HepG2 (cell line): ENCODE measurements around the gene GYS1. TPM values are rescaled to one million over a fixed set of nuclear protein-coding genes. Genes with fewer than 3 reads are reported as not detected.

Experiments used
- CEBPG ChIP-seq: IDR thresholded peaks from 2 replicates; pipeline ENCODE4 v1.6.1; 2016
- EHMT2 ChIP-seq: fragments of 200-600 bp; sonication (generic); IDR thresholded peaks from 2 replicates; pipeline ENCODE4 v1.7.0; 2017; ENCODE audit warnings: antibody characterized with exemption, low read depth, low read length, borderline replicate concordance
- FLYWCH1 ChIP-seq: sonication (generic); formaldehyde crosslinking; IDR thresholded peaks from 2 replicates; pipeline ENCODE4 v1.8.1; 2023; ENCODE audit warnings: mild to moderate bottlenecking, missing genetic modification reagents
- GMEB1 ChIP-seq: sonication (generic); formaldehyde crosslinking; IDR thresholded peaks from 2 replicates; pipeline ENCODE4 v1.5.1; 2020; ENCODE audit warnings: missing genetic modification reagents, mild to moderate bottlenecking, borderline replicate concordance
- KLF15 ChIP-seq: sonication (generic); formaldehyde crosslinking; IDR thresholded peaks from 2 replicates; pipeline ENCODE4 v1.8.1; 2023; ENCODE audit warnings: borderline replicate concordance, mild to moderate bottlenecking, inconsistent platforms, missing genetic modification reagents, mixed read lengths
- MTF2 ChIP-seq: sonication (generic); formaldehyde crosslinking; IDR thresholded peaks from 2 replicates; pipeline ENCODE4 v1.5.0; 2020; ENCODE audit warnings: missing genetic modification reagents, borderline replicate concordance
- SOX6 ChIP-seq, 2 experiments: fragments of 450-650 bp in 1 of 2; sonication (generic) in 1 of 2; formaldehyde crosslinking in 1 of 2; IDR thresholded peaks; 2 replicates each; pipeline versions ENCODE4 v1.4.0 to v1.6.1; 2017 to 2020; ENCODE audit warnings: antibody characterized with exemption in 1 of 2, mild to moderate bottlenecking in 1 of 2, missing genetic modification reagents in 1 of 2
- TAF1 ChIP-seq: sonication (generic); formaldehyde crosslinking; IDR thresholded peaks from 2 replicates; pipeline ENCODE4 v1.4.0; 2020; ENCODE audit warnings: missing genetic modification reagents
- XRCC5 ChIP-seq: fragments of 200-400 bp; formaldehyde crosslinking; optimal IDR thresholded peaks from 2 replicates; pipeline ENCODE3; 2017; ENCODE audit warnings: mild to moderate bottlenecking, low read length
- ZKSCAN8 ChIP-seq: IDR thresholded peaks from 2 replicates; pipeline ENCODE4 v1.6.1; 2016; ENCODE audit warnings: borderline replicate concordance, missing genetic modification reagents, missing compliant biosample characterization
- ZNF44 ChIP-seq: sonication (generic); formaldehyde crosslinking; IDR thresholded peaks from 2 replicates; pipeline ENCODE4 v1.5.1; 2020; ENCODE audit warnings: mild to moderate bottlenecking, missing genetic modification reagents
- polyA plus RNA-seq, 8 experiments: library from polyadenylated mRNA; depleted of rRNA in 3 of 8; stranded (reverse) in 7 of 8; unstranded in 1 of 8; fragments of >200 nt; fragmentation: Illumina TruSeq in 4 of 8; extraction: Trizol in 4 of 8; gene quantifications; 2 replicates each; pipeline versions ENCODE4 v1.2.1 to v1.2.3, GENCODE V29; 2011 to 2016; ENCODE audit warnings: low read depth in 4 of 8, missing spikeins in 1 of 8, mixed read lengths in 1 of 8; ENCODE audit not compliant: insufficient read depth in 1 of 8
- total RNA-seq, 5 experiments: library from RNA; depleted of rRNA; stranded (reverse); fragments of >200 nt; fragmentation: Illumina TruSeq; extraction: Trizol; gene quantifications; 2 replicates each; pipeline ENCODE4 v1.2.3, GENCODE V29; 2016; ENCODE audit warnings: low read depth in 1 of 5
- TF ChIP-seq, protein P1 (sequence below): sonication (generic); formaldehyde crosslinking; IDR thresholded peaks from 2 replicates; pipeline ENCODE4 v1.5.0; 2020; ENCODE audit warnings: mild to moderate bottlenecking, missing genetic modification reagents, borderline replicate concordance
- TF ChIP-seq, protein P2 (sequence below): IDR thresholded peaks from 2 replicates; pipeline ENCODE4 v1.6.1; 2018; ENCODE audit warnings: missing genetic modification reagents, mild to moderate bottlenecking, missing compliant biosample characterization
- TF ChIP-seq, protein P3 (sequence below), 2 experiments: fragments of 450-650 bp in 1 of 2; sonication (generic) in 1 of 2; formaldehyde crosslinking; IDR thresholded peaks; 2 replicates each; pipeline versions ENCODE4 v1.5.0 to v1.8.0; 2020 to 2022; ENCODE audit warnings: mild to moderate bottlenecking in 1 of 2, missing genetic modification reagents in 1 of 2
- TF ChIP-seq, protein P4 (sequence below): sonication (generic); formaldehyde crosslinking; IDR thresholded peaks from 2 replicates; pipeline ENCODE4 v1.4.0; 2020; ENCODE audit warnings: missing genetic modification reagents, borderline replicate concordance

The GYS1 gene
- total and polyA plus RNA-seq, 2 of the 13 experiments (the other 11 are each of a cell fraction or from before 2014, with no cell fraction given), result 18.4 to 42.1 TPM

GRCh38 chr19:48993175-48994034 is at the start of gene GYS1, which contains the start of gene RUVBL2 (continued):
- TF ChIP-seq, protein P1, sequence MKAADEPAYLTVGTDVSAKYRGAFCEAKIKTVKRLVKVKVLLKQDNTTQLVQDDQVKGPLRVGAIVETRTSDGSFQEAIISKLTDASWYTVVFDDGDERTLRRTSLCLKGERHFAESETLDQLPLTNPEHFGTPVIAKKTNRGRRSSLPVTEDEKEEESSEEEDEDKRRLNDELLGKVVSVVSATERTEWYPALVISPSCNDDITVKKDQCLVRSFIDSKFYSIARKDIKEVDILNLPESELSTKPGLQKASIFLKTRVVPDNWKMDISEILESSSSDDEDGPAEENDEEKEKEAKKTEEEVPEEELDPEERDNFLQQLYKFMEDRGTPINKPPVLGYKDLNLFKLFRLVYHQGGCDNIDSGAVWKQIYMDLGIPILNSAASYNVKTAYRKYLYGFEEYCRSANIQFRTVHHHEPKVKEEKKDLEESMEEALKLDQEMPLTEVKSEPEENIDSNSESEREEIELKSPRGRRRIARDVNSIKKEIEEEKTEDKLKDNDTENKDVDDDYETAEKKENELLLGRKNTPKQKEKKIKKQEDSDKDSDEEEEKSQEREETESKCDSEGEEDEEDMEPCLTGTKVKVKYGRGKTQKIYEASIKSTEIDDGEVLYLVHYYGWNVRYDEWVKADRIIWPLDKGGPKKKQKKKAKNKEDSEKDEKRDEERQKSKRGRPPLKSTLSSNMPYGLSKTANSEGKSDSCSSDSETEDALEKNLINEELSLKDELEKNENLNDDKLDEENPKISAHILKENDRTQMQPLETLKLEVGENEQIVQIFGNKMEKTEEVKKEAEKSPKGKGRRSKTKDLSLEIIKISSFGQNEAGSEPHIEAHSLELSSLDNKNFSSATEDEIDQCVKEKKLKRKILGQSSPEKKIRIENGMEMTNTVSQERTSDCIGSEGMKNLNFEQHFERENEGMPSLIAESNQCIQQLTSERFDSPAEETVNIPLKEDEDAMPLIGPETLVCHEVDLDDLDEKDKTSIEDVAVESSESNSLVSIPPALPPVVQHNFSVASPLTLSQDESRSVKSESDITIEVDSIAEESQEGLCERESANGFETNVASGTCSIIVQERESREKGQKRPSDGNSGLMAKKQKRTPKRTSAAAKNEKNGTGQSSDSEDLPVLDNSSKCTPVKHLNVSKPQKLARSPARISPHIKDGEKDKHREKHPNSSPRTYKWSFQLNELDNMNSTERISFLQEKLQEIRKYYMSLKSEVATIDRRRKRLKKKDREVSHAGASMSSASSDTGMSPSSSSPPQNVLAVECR, result peak; percentile 82
- TF ChIP-seq ZKSCAN8 (CRISPR knock-in tag) (0 out of 2 replicates have a peak, but pooled peaks have one; percentile 62), EHMT2 (peak; percentile 21; the same call in 1 of the 2 replicates), GMEB1 (CRISPR knock-in tag) (peak; percentile 70), CEBPG (peak; percentile 79), SOX6 (IDR thresholded peaks at IDR 0.05) (no peak), SOX6 (CRISPR knock-in tag; IDR thresholded peaks at IDR 0.05) (0 out of 2 replicates have a peak, but pooled peaks have one; percentile 35), ZNF44 (CRISPR knock-in tag) (no peak), MTF2 (CRISPR knock-in tag) (no peak), TAF1 (CRISPR knock-in tag) (peak; percentile 58), KLF15 (CRISPR knock-in tag) (peak; percentile 96; the same call in 1 of the 2 replicates), FLYWCH1 (no peak), XRCC5 (peak; percentile 94)
- TF ChIP-seq, protein P2, sequence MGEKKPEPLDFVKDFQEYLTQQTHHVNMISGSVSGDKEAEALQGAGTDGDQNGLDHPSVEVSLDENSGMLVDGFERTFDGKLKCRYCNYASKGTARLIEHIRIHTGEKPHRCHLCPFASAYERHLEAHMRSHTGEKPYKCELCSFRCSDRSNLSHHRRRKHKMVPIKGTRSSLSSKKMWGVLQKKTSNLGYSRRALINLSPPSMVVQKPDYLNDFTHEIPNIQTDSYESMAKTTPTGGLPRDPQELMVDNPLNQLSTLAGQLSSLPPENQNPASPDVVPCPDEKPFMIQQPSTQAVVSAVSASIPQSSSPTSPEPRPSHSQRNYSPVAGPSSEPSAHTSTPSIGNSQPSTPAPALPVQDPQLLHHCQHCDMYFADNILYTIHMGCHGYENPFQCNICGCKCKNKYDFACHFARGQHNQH, result peak; percentile 76; the same call in 1 of the 2 replicates
- TF ChIP-seq, protein P3, sequence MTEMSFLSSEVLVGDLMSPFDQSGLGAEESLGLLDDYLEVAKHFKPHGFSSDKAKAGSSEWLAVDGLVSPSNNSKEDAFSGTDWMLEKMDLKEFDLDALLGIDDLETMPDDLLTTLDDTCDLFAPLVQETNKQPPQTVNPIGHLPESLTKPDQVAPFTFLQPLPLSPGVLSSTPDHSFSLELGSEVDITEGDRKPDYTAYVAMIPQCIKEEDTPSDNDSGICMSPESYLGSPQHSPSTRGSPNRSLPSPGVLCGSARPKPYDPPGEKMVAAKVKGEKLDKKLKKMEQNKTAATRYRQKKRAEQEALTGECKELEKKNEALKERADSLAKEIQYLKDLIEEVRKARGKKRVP (CRISPR knock-in tag; IDR thresholded peaks at IDR 0.05), result 0 out of 4 replicates have a peak, but pooled peaks of 1 of the 2 experiments have one; percentile 26
- TF ChIP-seq, protein P4, sequence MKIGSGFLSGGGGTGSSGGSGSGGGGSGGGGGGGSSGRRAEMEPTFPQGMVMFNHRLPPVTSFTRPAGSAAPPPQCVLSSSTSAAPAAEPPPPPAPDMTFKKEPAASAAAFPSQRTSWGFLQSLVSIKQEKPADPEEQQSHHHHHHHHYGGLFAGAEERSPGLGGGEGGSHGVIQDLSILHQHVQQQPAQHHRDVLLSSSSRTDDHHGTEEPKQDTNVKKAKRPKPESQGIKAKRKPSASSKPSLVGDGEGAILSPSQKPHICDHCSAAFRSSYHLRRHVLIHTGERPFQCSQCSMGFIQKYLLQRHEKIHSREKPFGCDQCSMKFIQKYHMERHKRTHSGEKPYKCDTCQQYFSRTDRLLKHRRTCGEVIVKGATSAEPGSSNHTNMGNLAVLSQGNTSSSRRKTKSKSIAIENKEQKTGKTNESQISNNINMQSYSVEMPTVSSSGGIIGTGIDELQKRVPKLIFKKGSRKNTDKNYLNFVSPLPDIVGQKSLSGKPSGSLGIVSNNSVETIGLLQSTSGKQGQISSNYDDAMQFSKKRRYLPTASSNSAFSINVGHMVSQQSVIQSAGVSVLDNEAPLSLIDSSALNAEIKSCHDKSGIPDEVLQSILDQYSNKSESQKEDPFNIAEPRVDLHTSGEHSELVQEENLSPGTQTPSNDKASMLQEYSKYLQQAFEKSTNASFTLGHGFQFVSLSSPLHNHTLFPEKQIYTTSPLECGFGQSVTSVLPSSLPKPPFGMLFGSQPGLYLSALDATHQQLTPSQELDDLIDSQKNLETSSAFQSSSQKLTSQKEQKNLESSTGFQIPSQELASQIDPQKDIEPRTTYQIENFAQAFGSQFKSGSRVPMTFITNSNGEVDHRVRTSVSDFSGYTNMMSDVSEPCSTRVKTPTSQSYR (CRISPR knock-in tag), result peak; percentile 27; the same call in 1 of the 2 replicates
